GM19395 (cell line): ENCODE results near the gene PPIE.
A peak's percentile ranks its signal among the peaks of the same experiment; 100 is the strongest.

Experiments used
- ATAC-seq: cut with Tn5 transposase; IDR thresholded peaks from one replicate; pipeline ENCODE4 v1.9.1; 2021; ENCODE audit warnings: mild to moderate bottlenecking, moderate library complexity; ENCODE audit not compliant: unreplicated experiment

The PPIE gene

DNA sequence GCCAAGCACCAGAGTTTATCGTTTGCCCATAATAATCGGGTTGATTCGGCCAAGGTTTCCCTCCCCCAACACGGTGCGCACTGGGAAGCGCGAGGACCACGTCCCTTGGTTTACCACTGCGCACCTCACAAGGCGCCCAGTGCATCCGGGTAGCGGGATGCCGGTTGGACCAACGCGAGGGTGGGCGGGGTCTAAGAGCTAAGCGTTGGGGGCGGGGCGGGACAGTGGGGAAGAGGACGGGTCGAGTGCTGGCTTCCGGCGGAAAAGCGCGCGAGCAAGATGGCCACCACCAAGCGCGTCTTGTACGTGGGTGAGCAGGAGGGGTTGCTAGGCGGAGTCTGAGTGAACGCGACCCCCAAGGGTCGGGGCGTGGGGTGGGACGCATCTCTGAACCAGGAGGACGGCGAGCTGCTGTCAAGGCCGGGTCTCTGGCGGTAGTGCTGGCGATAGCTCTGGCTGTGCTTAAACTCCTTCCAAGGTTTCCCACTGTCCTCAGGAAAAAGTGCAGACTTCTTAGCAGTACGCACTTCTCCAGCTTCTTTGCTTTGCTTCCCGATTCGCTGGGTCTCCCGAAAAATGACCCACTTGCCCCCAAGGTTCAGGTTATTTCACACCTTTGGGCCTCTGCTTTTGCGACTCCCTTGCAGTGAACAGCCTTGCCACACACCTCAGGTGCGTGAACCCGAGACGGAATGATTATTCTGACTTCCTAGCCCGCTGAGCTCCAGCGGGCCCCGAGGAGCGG lies at the start of gene PPIE:
PPIE (plus strand) TSS at position 261 of the 745 bp plus-strand sequence; CDS start at position 280, 19 bp downstream.
- ATAC-seq = peak; percentile 87

DNA sequence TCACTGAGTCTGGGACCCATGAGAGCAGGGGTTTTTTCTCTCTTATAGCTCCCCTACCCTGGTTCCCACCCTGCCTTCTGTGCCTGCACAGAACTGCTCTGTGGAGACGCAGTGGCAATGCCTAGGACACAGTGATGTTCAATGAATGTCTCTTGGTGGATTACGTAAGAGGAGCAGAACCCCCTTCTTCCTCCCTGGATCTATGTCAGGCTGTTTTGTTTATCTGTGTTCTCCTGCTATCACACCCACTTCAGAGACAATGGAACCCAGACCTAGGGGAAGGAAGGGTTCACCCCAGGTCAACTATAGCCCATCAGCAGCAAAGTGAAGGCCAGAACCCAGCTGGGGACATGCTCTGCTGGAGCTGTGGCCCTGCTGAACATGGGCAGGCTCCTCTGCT lies 49.5 kb upstream of the PPIE start:
- no peak for ATAC-seq

DNA sequence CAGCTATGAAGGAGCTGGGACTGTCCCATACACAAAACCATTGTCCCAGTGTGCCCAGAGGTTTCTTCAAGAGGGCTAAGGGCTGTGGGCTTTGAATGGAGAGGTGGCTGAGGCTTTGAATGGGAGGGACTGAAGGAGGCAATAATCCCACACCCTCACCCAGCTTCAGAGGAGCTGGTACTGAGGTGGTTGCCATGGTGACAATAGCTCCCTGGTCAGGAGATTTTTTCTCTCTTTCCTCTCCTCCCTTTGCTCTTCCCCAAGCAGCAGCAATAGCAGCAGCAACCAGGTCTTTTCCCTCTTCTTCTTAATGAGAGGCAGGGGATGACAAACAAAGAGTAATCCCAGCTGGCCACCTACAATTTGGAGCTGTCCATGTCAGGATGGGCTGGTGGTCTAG lies 49.0 kb upstream of the PPIE start:
- ATAC-seq = no peak

DNA sequence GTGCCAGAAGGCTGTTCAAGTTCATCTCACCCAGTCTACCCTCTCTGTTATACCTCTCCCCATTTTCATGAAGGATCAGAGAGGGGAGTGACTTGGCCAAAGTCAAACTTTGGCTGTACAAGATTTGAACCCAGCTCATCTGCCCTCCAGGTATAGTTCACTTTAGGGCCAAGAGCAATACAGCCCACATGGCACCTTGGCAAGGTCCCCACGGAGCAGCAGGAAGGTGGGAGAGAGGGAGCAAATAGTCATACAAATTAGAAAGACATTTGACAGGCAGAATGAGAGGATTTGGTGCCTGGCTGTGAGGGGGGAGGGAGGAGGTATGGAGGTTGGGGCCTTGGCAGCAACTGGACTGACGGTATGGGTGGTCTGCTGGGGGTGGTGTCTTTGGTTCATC lies 48.5 kb upstream of the PPIE start:
- ATAC-seq = no peak

DNA sequence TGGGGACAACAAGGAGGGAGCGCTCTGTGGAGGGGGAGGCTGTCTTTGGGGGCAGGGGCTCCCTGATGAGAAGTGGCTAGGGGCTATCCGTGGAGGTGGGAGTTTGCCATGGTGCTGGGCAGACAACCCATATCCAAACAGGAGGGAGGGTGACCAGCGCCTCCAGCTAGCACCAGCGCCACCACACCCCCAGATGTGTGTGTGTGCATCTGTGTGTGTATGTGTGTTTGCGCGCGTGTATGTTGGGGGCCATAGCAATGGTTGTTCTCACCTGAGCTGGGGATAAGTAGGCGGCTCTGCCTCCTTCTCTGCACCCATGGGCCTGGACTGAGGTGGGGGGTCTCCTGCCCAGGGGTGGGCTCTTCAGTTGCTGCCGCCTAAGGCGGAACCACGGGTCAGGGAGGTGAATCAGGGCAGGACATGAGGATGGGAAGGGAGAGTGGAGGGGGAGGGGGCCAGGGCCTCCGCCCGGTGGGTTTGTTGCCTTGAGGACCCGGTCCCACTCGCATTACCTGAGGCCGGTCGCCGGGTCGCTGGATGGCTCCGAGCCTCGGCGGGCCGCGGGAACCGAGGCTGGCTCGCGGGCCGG lies 47.8 kb upstream of the PPIE start:
- peak; percentile 29 for ATAC-seq

DNA sequence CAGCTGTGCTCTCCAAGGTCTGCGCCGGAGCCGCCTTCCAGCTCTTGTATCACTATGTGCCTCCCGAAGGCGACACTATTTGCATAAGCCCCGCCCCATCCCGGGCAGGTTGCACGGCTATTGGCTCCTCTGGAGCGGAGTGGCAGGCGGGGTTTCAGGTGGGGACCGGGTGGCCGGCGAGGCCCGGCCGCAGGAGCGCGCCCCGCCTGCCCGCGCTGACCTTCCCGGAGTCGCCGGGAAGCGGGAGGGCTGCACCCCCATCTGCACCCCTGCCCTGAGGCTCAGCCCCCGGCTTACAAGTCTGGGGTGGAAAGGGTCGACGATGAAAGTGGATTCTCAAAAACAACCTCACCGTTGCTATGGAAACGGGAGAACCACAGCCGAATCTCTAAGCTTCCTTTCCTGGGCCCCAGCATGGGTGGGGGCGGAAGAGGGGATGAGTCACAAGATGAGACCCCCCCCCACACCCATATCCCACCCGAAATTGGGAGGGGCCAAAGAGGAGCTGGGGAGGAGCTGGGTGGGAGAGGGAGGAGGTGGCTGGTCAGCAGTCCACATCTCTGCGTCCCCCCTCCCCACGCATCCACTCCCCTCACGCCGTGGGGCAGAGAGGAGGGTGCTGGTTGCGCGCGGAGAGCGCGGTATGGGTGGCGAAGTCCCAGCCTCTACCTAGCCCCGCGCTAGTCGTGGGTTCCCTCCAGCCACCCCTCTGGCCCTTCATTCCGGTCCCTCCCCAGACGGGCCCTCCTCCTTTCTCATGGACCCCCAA lies 47.1 kb upstream of the PPIE start, which contains the start of gene HPCAL4:
HPCAL4 (minus strand) TSS at position 51 of the 769 bp plus-strand sequence. CDS start 6,830 bp downstream, outside the sequence.
- peak; percentile 91 for ATAC-seq

DNA sequence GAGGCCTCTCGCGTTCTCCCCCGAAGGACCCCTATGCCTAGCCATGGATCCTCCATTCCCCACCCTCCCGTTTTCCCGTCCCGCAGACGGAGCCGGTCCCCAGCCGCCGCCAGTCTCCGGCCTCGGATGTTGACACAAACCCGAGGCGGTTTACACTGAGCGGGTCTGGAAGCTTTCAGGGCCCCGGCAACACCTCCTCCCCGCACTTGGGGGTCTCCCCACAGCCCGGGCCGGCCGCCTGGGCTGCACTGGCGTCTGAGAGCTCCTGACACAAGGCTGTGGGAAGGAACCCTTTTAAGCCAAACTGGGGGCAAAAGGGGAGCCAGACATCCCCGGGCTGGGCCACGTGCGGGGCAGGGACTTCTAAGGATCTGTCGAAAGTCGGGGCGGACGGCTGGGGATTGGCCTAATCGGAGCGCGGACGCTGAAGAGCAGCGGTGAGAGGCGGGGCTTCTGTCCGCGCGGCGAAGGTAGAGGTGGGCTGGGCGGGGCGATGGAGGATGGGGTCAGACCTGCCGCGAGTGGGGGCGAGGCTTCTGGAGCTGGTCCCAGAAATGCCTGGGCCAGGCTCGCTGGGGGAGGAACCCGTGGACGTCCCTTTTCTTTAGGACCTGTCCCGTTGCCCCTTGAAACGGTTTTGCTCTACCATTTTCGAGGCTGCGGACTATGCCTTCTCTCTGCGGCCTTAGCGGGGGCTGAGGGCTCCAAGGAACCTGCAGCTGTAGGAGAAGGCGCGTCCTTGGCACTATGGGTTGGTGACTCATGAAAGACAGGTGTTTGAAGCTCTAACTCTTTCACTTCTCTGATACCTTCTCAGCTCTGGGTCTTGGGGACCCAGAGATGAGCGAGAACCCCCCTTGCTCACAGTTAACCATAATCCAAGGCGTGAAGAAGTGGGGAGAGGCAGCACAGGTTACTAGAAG lies 46.3 kb upstream of the PPIE start:
- no peak for ATAC-seq

DNA sequence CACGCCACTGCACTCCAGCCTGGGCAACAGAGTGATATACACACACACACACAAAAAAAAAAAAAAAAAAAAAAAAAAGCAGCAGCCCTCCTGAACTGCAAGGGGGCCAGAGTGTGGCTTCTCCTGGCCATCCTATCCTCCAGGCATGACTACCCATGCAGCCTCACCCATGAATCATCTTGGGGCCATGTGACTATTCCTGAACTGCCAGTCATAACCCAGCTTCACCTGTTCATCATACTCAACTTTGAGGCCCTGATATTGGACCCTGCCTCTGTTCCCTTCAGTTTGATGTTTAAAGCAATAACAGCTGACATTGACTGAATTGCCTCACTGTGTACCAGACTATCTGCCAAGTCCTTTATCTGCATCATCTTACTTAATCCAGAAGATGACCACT lies 44.7 kb upstream of the PPIE start:
- no peak for ATAC-seq

DNA sequence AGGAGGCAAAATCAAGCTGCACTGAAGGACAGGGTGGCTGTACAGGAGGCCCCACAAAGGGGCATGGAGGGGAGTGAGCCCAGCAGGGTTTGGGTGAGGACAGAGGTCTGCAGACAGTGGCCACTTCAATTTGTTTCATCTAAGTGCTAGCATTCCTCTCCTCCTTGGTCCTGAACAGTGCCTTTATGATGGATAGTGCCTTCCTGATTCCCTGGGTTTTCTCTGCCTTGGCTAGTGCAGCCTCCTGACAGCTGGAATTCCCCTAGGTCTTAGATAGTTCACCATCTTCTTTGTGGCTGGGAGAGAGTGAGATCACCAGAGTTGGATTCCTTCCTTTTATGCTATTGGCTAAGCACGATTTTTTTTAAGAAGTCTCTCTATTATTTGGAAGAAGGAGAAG lies 43.7 kb upstream of the PPIE start:
- ATAC-seq = no peak

DNA sequence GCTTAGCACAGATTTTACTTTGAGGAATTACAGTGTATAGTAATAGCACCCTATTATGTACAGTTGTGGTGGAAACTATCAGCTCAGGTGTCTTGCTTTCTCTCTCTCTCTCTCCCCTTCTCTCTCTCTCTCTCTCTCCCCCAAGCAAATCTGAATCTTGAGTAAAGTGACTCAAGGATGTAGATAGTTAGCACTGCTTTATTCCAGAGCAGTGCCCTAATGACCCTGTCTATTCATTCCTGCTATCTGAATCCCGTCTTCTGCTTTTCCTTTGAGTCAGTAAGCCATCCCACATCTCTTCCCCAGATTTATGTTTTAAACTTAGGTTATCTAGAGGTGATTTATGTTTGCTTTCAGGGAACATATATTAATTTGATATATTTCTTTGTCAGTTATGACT lies 42.2 kb upstream of the PPIE start:
- ATAC-seq = no peak

DNA sequence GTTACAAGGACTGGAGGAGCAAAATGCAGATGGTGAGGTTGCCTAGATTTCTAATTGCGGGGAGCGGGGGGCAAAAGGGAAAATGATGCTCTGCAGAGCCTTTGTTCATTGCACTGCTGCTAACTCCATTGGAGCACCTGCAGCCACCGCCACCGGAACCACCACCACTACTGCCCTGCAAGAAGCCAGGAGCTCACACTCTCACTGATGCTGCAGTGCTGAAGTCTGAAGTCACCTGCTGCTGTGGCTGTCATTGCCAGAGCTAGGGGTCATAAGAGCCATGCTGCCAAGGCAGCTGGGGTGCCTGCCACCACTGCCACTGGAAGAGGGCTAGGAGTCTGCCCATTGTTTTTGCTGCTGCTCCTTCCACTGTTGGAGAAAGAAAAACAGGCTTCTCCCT lies 40.1 kb upstream of the PPIE start:
- no peak for ATAC-seq

DNA sequence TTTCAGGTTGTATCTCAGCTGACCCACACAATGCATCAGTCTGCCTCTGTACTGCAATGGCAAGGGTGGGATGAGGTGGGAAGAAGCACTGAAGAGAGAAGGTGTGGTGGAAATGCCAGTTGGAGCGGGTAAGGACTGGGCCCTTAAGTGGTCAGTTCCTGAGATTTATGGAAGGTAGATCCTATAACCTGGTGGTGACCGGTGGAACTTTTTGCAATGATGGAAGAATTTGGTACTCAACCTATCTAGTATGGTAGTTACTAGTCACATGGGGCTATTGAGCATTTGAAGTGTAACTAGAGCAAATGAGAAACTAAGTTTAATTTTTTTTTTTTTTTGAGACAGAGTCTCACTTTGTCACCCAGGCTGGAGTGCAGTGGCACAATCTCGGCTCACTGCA lies 39.3 kb upstream of the PPIE start:
- ATAC-seq = no peak

DNA sequence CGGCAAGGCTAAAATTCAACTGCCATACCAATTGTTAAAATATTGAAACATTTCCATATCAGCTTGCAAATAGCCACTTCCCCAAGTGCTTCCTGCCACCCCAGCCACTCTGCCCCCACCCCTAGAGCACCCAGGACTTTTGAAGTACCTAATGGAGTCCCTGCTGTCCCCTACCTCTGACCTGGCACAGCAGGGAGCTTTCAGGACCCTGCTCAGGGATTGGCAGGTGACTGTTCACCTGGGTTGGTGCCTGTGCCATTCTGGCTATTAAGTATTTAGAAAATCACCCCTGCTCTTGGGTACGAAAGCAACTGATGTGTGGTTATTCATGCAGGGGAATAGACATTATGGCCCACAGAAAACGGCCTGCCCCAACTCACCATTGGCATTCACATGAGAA lies 38.3 kb upstream of the PPIE start:
- no peak for ATAC-seq

DNA sequence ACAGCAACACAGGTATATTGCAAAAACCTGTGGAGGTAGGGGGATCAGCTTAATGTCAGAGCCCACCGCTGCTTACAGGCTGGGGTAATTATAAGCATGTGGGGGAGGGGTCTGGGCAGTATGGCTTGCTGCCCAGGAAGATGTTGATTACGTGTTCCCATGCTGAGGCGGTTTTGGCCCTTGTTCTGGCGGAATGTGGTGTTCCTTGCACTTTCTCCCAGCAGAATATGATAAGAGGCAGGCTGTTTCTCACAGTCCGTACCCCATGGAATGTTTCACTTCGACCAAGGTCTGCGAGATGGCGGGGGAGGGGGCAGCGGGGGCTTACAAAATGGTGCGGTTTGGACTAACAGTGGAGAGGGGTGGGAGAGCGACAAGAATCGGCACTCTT lies 37.6 kb upstream of the PPIE start:
- no peak for ATAC-seq

DNA sequence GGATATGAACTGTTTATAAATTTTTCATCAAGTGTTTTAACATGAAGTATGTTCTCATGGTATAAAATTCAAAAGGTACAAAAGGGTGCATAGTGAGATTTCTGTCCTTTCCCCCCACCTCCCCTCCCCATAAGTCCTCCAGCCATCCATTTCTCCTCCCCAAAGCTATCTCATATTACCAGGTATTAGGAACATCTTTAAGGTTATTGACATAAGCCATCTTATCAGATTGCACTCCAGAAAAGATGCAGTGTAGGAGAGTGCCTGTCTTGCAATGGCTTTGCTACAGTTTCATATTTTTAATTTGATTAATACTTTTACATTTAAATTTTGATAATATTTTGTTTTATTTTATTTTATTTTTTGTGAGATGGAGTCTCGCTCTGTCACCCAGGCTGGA lies 33.9 kb upstream of the PPIE start:
- no peak for ATAC-seq

DNA sequence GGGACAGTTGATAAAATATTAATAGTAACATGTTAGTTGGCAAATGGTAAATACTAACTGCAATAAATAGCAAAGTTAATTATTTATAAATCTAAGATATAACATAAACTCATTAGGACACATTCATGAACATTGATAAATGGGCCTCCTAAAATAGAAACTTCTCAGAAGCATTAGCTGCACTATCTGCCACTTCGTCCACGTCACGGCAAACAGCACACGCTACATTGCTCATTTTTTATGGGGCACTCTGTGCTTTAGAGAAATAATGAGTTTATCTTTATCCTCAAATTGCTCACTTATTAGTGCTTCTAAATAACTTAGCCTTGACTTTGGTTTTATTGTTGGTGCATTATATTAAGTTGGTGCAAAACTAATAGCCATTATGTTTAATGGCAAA lies 31.2 kb upstream of the PPIE start:
- no peak for ATAC-seq

DNA sequence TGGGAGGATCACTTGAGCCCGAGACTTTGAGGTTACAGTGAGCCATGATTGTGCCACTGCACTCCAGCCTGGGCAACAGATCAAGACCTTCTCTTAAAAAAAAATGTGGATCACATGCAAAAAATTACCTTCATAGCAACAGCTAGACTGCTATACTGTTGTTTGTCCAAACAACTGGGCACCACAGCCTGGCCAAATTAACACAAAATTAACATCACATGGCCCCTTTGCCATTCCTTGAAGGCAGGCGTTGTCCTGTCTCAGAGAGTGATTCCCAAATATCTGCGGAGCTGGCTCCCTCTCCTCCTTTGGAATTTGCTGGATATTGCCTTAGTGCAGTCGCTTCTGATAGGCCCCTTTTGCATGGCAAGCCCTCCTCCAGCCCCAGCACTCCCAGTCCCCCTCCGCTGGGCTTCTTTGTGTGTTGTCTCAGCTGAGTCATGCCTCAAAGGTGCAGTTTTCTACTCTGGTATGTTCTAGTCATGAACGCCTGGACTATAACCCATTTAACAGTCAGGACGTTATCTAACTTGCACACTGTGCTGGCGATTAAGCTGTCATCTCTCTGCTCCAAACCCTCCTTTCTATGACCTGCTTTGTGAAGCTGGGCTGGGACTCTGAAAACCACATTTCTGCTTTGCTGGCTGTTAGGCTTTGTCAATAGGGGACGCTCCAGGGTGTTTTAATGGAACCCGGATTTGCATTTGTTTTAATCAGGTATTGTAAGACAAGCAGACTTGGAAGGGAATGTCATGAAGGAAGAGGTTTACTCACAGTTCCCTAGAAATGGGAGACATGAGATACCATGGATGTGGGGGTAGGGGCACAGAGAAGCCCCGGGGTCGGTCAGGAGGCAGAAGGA lies 27.3 kb upstream of the PPIE start:
- ATAC-seq = no peak

DNA sequence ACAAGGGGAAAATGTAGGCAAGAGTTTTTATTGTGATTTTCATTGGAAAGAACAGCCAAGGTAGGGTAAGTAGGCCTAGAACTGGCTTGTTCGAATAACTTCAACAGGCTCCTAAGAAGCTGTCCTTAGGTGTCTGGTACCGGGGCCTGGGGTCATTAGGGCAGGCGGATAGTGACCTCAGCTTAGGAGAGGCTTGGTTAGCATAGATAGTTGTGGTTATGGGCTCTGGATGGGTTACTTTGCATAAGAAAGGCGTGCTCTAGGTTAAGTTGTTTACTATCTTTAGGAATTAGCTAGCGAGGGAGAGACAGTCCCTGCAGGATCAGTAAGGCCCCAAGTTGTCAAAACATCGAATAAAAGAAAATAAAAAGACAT lies 26.7 kb upstream of the PPIE start:
- no peak for ATAC-seq

DNA sequence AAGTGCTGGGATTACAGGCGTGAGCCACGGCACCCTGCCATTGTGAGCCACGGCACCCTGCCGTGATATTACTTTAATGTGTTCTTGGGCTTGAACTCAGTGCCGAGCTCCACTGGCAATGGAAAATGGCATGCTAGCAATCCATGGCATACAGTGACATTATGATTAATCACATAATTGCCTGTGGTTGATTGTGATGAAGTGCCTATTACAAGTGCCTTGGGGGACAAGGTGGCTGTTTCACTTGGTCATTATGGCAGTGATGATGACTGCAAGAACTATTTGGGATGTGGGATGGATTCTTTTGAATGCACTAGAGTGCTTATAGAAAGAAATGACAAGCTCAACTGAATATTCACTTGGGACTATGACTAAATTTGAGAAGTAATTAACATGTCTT lies 25.1 kb upstream of the PPIE start:
- no peak for ATAC-seq

DNA sequence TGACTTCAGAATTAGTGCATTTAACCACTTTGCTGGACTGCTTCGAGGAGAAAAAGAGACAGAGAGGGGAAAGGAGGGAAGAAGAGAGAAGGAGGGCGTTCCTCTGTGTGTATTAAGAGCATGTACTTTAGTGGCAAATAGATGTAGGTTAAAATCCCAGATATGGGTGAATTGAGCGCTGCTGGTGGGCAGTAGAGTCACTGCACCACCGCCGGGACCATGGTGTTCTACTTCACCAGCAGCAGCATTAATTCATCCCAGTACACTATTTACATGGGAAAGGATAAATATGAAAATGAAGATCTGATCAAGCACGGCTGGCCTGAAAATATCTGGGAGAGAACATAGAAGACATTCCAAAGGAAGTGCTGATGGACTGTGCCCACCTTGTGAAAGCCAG lies 20.9 kb upstream of the PPIE start:
- no peak for ATAC-seq
